ENCODE measurements around the gene MAML2.

The MAML2 gene

GRCh38 chr11:96217206-96217605, 125.8 kb downstream of the MAML2 start:
- H3K9me3 ChIP-seq (ENCODE audit: control insufficient read depth, low read length) = no peaks in the 10 kb centered on the region
- H3K27me3 ChIP-seq (replicated peaks; ENCODE audit: control insufficient read depth, insufficient read depth, low read length) = no peaks in the 10 kb centered on the region
- no peak overlapping the region for H3K9ac ChIP-seq (ENCODE audit: low read length)
- H3K4me1 ChIP-seq (ENCODE audit: control insufficient read depth, insufficient read depth, low read length) = peaks cover 52% of the 10 kb centered on the region
- H3K4me3 ChIP-seq (ENCODE audit: low read length) = no peak overlapping the region
- no peaks in the 10 kb centered on the region for H3K36me3 ChIP-seq (ENCODE audit: control insufficient read depth, insufficient read depth, low read length, severe bottlenecking)
- no peak for DNase-seq (ENCODE audit: low read depth)

DNA sequence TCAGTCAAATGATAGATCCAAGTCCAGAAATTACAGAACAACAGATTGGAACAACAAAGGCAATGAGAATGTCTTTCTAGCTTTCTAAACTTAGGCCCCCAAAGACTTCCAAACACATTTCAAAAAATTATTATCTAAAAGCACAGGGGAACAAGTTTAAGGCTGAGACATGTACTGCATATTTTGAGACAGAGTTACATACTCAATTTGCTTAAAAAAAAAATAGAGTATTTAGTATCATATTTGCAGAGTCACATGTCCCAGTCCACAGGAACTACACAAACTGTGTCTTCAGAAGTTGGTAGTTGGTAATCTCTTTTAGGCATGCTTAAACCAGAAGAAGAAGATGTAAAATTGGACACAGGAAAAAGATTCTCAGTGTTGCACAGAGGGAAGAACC, 127.2 kb downstream of the MAML2 start:
- Histone ChIP-seq H3K4me1 (ENCODE audit: control insufficient read depth, insufficient read depth, low read length) (peaks cover 63% of the 10 kb centered on the region), H3K36me3 (ENCODE audit: control insufficient read depth, insufficient read depth, low read length, severe bottlenecking) (no peaks in the 10 kb centered on the region), H3K4me3 (ENCODE audit: low read length) (no peak overlapping the region), H3K27me3 (replicated peaks; ENCODE audit: control insufficient read depth, insufficient read depth, low read length) (no peaks in the 10 kb centered on the region), H3K9ac (ENCODE audit: low read length) (peak overlapping the region; percentile 60), H3K9me3 (ENCODE audit: control insufficient read depth, low read length) (no peaks in the 10 kb centered on the region)
- no peak for DNase-seq (ENCODE audit: low read depth)

DNA sequence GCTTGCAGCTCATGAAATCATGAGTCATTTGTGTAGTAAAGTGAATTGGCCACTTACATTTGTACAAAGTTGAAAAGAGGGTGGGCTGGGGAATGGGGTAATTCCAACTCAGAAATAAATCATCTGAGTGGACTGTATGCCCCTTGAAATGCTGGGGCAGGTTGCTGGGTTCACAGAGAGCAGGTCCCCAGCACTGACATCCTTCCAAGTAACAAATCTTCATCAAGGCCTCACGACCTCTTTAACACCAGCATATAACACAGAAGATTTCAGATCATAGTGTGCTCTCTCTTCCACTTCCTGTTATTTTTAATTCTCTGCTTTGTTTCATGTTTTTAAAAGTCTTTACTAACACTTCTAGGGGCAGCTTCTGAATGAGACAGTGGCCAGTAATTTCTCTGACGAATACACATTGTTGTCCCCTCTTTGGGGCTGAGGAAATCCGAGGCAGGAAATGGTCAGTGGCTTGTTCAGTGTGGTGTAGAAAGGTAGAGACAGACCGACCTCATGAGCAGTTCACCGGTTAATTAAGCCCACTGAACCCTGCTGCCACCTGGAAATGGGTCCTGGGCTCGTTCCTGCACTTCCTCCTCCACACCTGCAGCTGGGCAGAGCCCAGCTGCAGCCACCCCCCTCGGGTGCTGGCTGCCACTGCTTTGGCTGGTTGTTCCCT, 127.7 kb downstream of the MAML2 start:
- Histone ChIP-seq H3K36me3 (ENCODE audit: control insufficient read depth, insufficient read depth, low read length, severe bottlenecking) (no peaks in the 10 kb centered on the region), H3K9me3 (ENCODE audit: control insufficient read depth, low read length) (no peaks in the 10 kb centered on the region), H3K9ac (ENCODE audit: low read length) (peak overlapping the region; percentile 60), H3K4me3 (ENCODE audit: low read length) (peak overlapping the region; percentile 2), H3K4me1 (ENCODE audit: control insufficient read depth, insufficient read depth, low read length) (peaks cover 57% of the 10 kb centered on the region), H3K27me3 (replicated peaks; ENCODE audit: control insufficient read depth, insufficient read depth, low read length) (no peaks in the 10 kb centered on the region)
- peak; percentile 47 for DNase-seq (ENCODE audit: low read depth)

DNA sequence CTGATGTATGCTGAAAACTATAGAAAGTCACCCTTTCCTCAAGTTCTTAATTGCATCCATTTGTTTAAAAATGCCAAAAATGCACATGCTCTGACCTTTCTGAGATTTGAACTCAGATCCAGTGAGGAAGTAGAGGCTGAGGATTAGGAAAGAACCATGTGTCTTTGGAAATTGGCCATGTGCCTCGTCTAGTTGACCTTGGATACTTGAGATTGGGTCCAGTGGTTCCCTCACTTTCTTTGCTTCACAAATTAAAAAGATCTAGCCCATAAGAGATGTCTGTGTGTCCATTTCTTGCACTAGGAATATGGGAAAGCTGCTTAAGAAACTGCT, 128.3 kb downstream of the MAML2 start:
- H3K27me3 ChIP-seq (replicated peaks; ENCODE audit: control insufficient read depth, insufficient read depth, low read length) = no peaks in the 10 kb centered on the region
- H3K9me3 ChIP-seq (ENCODE audit: control insufficient read depth, low read length) = no peaks in the 10 kb centered on the region
- no peak for DNase-seq (ENCODE audit: low read depth)
- peaks cover 52% of the 10 kb centered on the region for H3K4me1 ChIP-seq (ENCODE audit: control insufficient read depth, insufficient read depth, low read length)
- H3K36me3 ChIP-seq (ENCODE audit: control insufficient read depth, insufficient read depth, low read length, severe bottlenecking) = no peaks in the 10 kb centered on the region
- no peak overlapping the region for H3K4me3 ChIP-seq (ENCODE audit: low read length)
- peak overlapping the region; percentile 24 for H3K9ac ChIP-seq (ENCODE audit: low read length)

- Histone ChIP-seq H3K4me1 (ENCODE audit: control insufficient read depth, insufficient read depth, low read length) (peaks cover 51% of the 10 kb centered on the region), H3K27me3 (replicated peaks; ENCODE audit: control insufficient read depth, insufficient read depth, low read length) (no peaks in the 10 kb centered on the region), H3K4me3 (ENCODE audit: low read length) (peak overlapping the region; percentile 57), H3K9ac (ENCODE audit: low read length) (peak overlapping the region; percentile 44), H3K9me3 (ENCODE audit: control insufficient read depth, low read length) (no peaks in the 10 kb centered on the region), H3K36me3 (ENCODE audit: control insufficient read depth, insufficient read depth, low read length, severe bottlenecking) (no peaks in the 10 kb centered on the region)
- DNase-seq (ENCODE audit: low read depth) = peak; percentile 81
These were observed 129.5 kb downstream of the MAML2 start for GRCh38 chr11:96213500-96213899.

- Histone ChIP-seq H3K9ac (ENCODE audit: low read length) (peak overlapping the region; percentile 59), H3K9me3 (ENCODE audit: control insufficient read depth, low read length) (no peaks in the 10 kb centered on the region), H3K4me3 (ENCODE audit: low read length) (no peak overlapping the region), H3K36me3 (ENCODE audit: control insufficient read depth, insufficient read depth, low read length, severe bottlenecking) (peaks cover 5% of the 10 kb centered on the region), H3K4me1 (ENCODE audit: control insufficient read depth, insufficient read depth, low read length) (peaks cover 56% of the 10 kb centered on the region), H3K27me3 (replicated peaks; ENCODE audit: control insufficient read depth, insufficient read depth, low read length) (no peaks in the 10 kb centered on the region)
- no peak for DNase-seq (ENCODE audit: low read depth)
These were observed 131.6 kb downstream of the MAML2 start for GRCh38 chr11:96211436-96211835.

- no peak overlapping the region for H3K9ac ChIP-seq (ENCODE audit: low read length)
- H3K9me3 ChIP-seq (ENCODE audit: control insufficient read depth, low read length) = no peaks in the 10 kb centered on the region
- H3K36me3 ChIP-seq (ENCODE audit: control insufficient read depth, insufficient read depth, low read length, severe bottlenecking) = peaks cover 9% of the 10 kb centered on the region
- H3K4me3 ChIP-seq (ENCODE audit: low read length) = no peak overlapping the region
- H3K4me1 ChIP-seq (ENCODE audit: control insufficient read depth, insufficient read depth, low read length) = peaks cover 45% of the 10 kb centered on the region
- peak; percentile 56 for DNase-seq (ENCODE audit: low read depth)
- no peaks in the 10 kb centered on the region for H3K27me3 ChIP-seq (replicated peaks; ENCODE audit: control insufficient read depth, insufficient read depth, low read length)
These were observed 135.2 kb downstream of the MAML2 start for GRCh38 chr11:96207459-96208449.

DNA sequence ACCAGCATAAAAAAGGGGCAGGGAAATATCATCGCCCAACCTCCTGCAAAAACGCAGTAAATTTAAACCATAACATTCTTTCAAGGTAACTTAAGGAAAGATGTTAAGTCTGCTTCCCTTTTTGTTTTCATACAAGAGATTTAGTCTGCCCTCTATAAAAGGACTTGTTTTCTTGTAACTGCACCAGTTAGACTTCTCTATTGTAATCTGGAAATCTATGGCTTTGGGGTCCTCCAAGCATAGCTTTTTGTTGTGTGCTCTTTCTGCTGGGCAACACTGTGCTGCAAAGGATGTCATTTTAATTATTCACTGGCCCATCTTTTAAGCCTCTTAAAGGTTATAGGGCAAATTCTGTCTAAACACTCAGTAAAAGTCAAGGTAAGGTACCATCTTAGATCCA, 136.0 kb downstream of the MAML2 start:
- no peak for DNase-seq (ENCODE audit: low read depth)
- Histone ChIP-seq H3K9me3 (ENCODE audit: control insufficient read depth, low read length) (no peaks in the 10 kb centered on the region), H3K36me3 (ENCODE audit: control insufficient read depth, insufficient read depth, low read length, severe bottlenecking) (peaks cover 9% of the 10 kb centered on the region), H3K4me1 (ENCODE audit: control insufficient read depth, insufficient read depth, low read length) (peaks cover 37% of the 10 kb centered on the region), H3K27me3 (replicated peaks; ENCODE audit: control insufficient read depth, insufficient read depth, low read length) (no peaks in the 10 kb centered on the region), H3K9ac (ENCODE audit: low read length) (no peak overlapping the region), H3K4me3 (ENCODE audit: low read length) (no peak overlapping the region)

GRCh38 chr11:96205460-96205809, 137.6 kb downstream of the MAML2 start:
- no peaks in the 10 kb centered on the region for H3K27me3 ChIP-seq (replicated peaks; ENCODE audit: control insufficient read depth, insufficient read depth, low read length)
- H3K9me3 ChIP-seq (ENCODE audit: control insufficient read depth, low read length) = no peaks in the 10 kb centered on the region
- peaks cover 34% of the 10 kb centered on the region for H3K4me1 ChIP-seq (ENCODE audit: control insufficient read depth, insufficient read depth, low read length)
- H3K36me3 ChIP-seq (ENCODE audit: control insufficient read depth, insufficient read depth, low read length, severe bottlenecking) = peaks cover 9% of the 10 kb centered on the region
- DNase-seq (ENCODE audit: low read depth) = no peak
- no peak overlapping the region for H3K4me3 ChIP-seq (ENCODE audit: low read length)
- H3K9ac ChIP-seq (ENCODE audit: low read length) = no peak overlapping the region

GRCh38 chr11:96204721-96205459, 138.1 kb downstream of the MAML2 start:
- H3K36me3 ChIP-seq (ENCODE audit: control insufficient read depth, insufficient read depth, low read length, severe bottlenecking) = peaks cover 9% of the 10 kb centered on the region
- H3K4me1 ChIP-seq (ENCODE audit: control insufficient read depth, insufficient read depth, low read length) = peaks cover 39% of the 10 kb centered on the region
- H3K9me3 ChIP-seq (ENCODE audit: control insufficient read depth, low read length) = no peaks in the 10 kb centered on the region
- no peak overlapping the region for H3K9ac ChIP-seq (ENCODE audit: low read length)
- H3K4me3 ChIP-seq (ENCODE audit: low read length) = no peak overlapping the region
- DNase-seq (ENCODE audit: low read depth) = no peak
- H3K27me3 ChIP-seq (replicated peaks; ENCODE audit: control insufficient read depth, insufficient read depth, low read length) = no peaks in the 10 kb centered on the region

DNA sequence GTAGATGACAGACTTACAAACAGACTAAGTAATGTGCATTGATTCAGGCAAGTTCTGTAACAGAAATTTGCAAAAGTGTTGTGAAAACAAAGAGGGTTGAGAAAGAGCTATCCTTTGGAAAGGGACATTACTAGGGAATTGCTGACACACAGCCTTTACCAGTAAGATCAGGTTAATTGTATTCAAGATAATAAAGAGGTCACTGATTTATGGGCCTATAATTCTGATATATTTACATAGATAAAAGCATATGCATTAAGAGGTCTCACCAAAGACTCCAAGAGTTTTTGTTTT, 138.7 kb downstream of the MAML2 start:
- Histone ChIP-seq H3K9ac (ENCODE audit: low read length) (no peak overlapping the region), H3K9me3 (ENCODE audit: control insufficient read depth, low read length) (no peaks in the 10 kb centered on the region), H3K4me3 (ENCODE audit: low read length) (no peak overlapping the region), H3K27me3 (replicated peaks; ENCODE audit: control insufficient read depth, insufficient read depth, low read length) (no peaks in the 10 kb centered on the region), H3K4me1 (ENCODE audit: control insufficient read depth, insufficient read depth, low read length) (peaks cover 44% of the 10 kb centered on the region), H3K36me3 (ENCODE audit: control insufficient read depth, insufficient read depth, low read length, severe bottlenecking) (peaks cover 9% of the 10 kb centered on the region)
- peak; percentile 40 for DNase-seq (ENCODE audit: low read depth)
